HUES6 (cell line): ENCODE results near the gene TNNI2.

Experiments used
- H3K27ac ChIP-seq: 2 replicates; pipeline ENCODE4 v1.7.0; 2013; ENCODE audit warnings: low read depth, mild to moderate bottlenecking, low read length, inconsistent platforms
- H3K27me3 ChIP-seq: 2 replicates; pipeline ENCODE4 v1.6.1; 2013; ENCODE audit warnings: low read length; ENCODE audit not compliant: control insufficient read depth, insufficient read depth
- H3K36me3 ChIP-seq: 2 replicates; pipeline ENCODE4 v1.6.1; 2013; ENCODE audit warnings: low read length; ENCODE audit not compliant: control insufficient read depth, insufficient read depth
- H3K4me1 ChIP-seq: 2 replicates; pipeline ENCODE4 v1.6.1; 2013; ENCODE audit warnings: low read length; ENCODE audit not compliant: control insufficient read depth, insufficient read depth
- H3K4me3 ChIP-seq: 2 replicates; pipeline ENCODE4 v1.5.1; 2013; ENCODE audit warnings: low read depth, low read length
- H3K9ac ChIP-seq: one replicate; pipeline ENCODE4 v1.6.1; 2013; ENCODE audit warnings: mild to moderate bottlenecking, low read length
- H3K9me3 ChIP-seq: 2 replicates; pipeline ENCODE4 v1.6.1; 2013; ENCODE audit warnings: low read depth, low read length; ENCODE audit not compliant: control insufficient read depth, insufficient read depth

The TNNI2 gene

GRCh38 chr11:1866776-1867175 lies 28.0 kb downstream of the TNNI2 start:
- no peak overlapping the region for H3K4me3 ChIP-seq
- no peaks in the 10 kb centered on the region for H3K36me3 ChIP-seq
- H3K9ac ChIP-seq, result no peak overlapping the region
- no peak overlapping the region for H3K27ac ChIP-seq
- peaks cover 52% of the 10 kb centered on the region for H3K27me3 ChIP-seq
- H3K4me1 ChIP-seq, result peaks cover 23% of the 10 kb centered on the region
- H3K9me3 ChIP-seq, result no peaks in the 10 kb centered on the region

GRCh38 chr11:1867381-1867780 lies 28.6 kb downstream of the TNNI2 start:
- no peaks in the 10 kb centered on the region for H3K36me3 ChIP-seq
- peaks cover 46% of the 10 kb centered on the region for H3K27me3 ChIP-seq
- H3K9ac ChIP-seq, result no peak overlapping the region
- peaks cover 23% of the 10 kb centered on the region for H3K4me1 ChIP-seq
- no peak overlapping the region for H3K4me3 ChIP-seq
- no peaks in the 10 kb centered on the region for H3K9me3 ChIP-seq
- H3K27ac ChIP-seq, result no peak overlapping the region

- H3K36me3 ChIP-seq, result no peaks in the 10 kb centered on the region
- no peak overlapping the region for H3K27ac ChIP-seq
- H3K4me3 ChIP-seq, result no peak overlapping the region
- H3K9me3 ChIP-seq, result no peaks in the 10 kb centered on the region
- peaks cover 19% of the 10 kb centered on the region for H3K4me1 ChIP-seq
- H3K9ac ChIP-seq, result no peak overlapping the region
- peaks cover 38% of the 10 kb centered on the region for H3K27me3 ChIP-seq
These were observed 29.4 kb downstream of the TNNI2 start for GRCh38 chr11:1868056-1868635.

GRCh38 chr11:1868636-1869291 lies 30.0 kb downstream of the TNNI2 start:
- no peaks in the 10 kb centered on the region for H3K9me3 ChIP-seq
- no peak overlapping the region for H3K27ac ChIP-seq
- H3K9ac ChIP-seq, result no peak overlapping the region
- H3K36me3 ChIP-seq, result no peaks in the 10 kb centered on the region
- H3K4me1 ChIP-seq, result peaks cover 13% of the 10 kb centered on the region
- H3K27me3 ChIP-seq, result peaks cover 35% of the 10 kb centered on the region
- no peak overlapping the region for H3K4me3 ChIP-seq

- H3K4me3 ChIP-seq, result no peak overlapping the region
- H3K36me3 ChIP-seq, result no peaks in the 10 kb centered on the region
- no peak overlapping the region for H3K27ac ChIP-seq
- peaks cover 7% of the 10 kb centered on the region; the same call in 1 of the 2 replicates for H3K4me1 ChIP-seq
- H3K9me3 ChIP-seq, result no peaks in the 10 kb centered on the region
- peaks cover 30% of the 10 kb centered on the region for H3K27me3 ChIP-seq
- H3K9ac ChIP-seq, result no peak overlapping the region
These were observed 30.9 kb downstream of the TNNI2 start for GRCh38 chr11:1869427-1870325.

- Histone ChIP-seq H3K9me3 (no peaks in the 10 kb centered on the region), H3K9ac (no peak overlapping the region), H3K27me3 (peaks cover 29% of the 10 kb centered on the region), H3K36me3 (no peaks in the 10 kb centered on the region), H3K4me3 (no peak overlapping the region), H3K4me1 (peaks cover 6% of the 10 kb centered on the region; the same call in 1 of the 2 replicates), H3K27ac (no peak overlapping the region)
These were observed 31.5 kb downstream of the TNNI2 start for GRCh38 chr11:1870326-1870696.

- Histone ChIP-seq H3K4me3 (no peak overlapping the region), H3K27me3 (peaks cover 29% of the 10 kb centered on the region), H3K9me3 (no peaks in the 10 kb centered on the region), H3K4me1 (peaks cover 6% of the 10 kb centered on the region; the same call in 1 of the 2 replicates), H3K27ac (no peak overlapping the region), H3K36me3 (no peaks in the 10 kb centered on the region), H3K9ac (no peak overlapping the region)
These were observed 32.1 kb downstream of the TNNI2 start for GRCh38 chr11:1870721-1871466.

- no peaks in the 10 kb centered on the region for H3K9me3 ChIP-seq
- peaks cover 13% of the 10 kb centered on the region; the same call in 1 of the 2 replicates for H3K4me1 ChIP-seq
- no peaks in the 10 kb centered on the region for H3K36me3 ChIP-seq
- H3K4me3 ChIP-seq, result no peak overlapping the region
- no peak overlapping the region for H3K27ac ChIP-seq
- H3K27me3 ChIP-seq, result peaks cover 29% of the 10 kb centered on the region
- H3K9ac ChIP-seq, result no peak overlapping the region
These were observed 32.8 kb downstream of the TNNI2 start for GRCh38 chr11:1871531-1871930.

GRCh38 chr11:1872267-1872985 lies 33.6 kb downstream of the TNNI2 start:
- H3K36me3 ChIP-seq, result no peaks in the 10 kb centered on the region
- H3K9ac ChIP-seq, result no peak overlapping the region
- H3K4me1 ChIP-seq, result peaks cover 19% of the 10 kb centered on the region; the same call in 1 of the 2 replicates
- H3K27me3 ChIP-seq, result peaks cover 29% of the 10 kb centered on the region
- no peak overlapping the region for H3K27ac ChIP-seq
- H3K9me3 ChIP-seq, result no peaks in the 10 kb centered on the region
- no peak overlapping the region for H3K4me3 ChIP-seq

GRCh38 chr11:1873048-1873812 lies 34.4 kb downstream of the TNNI2 start:
- Histone ChIP-seq H3K36me3 (no peaks in the 10 kb centered on the region), H3K4me1 (peaks cover 20% of the 10 kb centered on the region; the same call in 1 of the 2 replicates), H3K27me3 (peaks cover 29% of the 10 kb centered on the region), H3K9ac (no peak overlapping the region), H3K27ac (no peak overlapping the region), H3K4me3 (no peak overlapping the region), H3K9me3 (no peaks in the 10 kb centered on the region)
